Uterus (tissue), 4 donors: ENCODE results near the gene ZNF609. TPM values are rescaled to one million over a fixed set of nuclear protein-coding genes. Genes with fewer than 3 reads are reported as not detected.

Source experiments
- DNase-seq, 2 donors: peaks; one replicate each; pipeline ENCODE4 v3.0.0-alpha.2; 2019 to 2020
- H3K27ac ChIP-seq, 2 donors: fragments of 200-600 bp; sonication (generic); 1 replicate in 1 of 2; 2 replicates in 1 of 2; pipeline ENCODE4 v1.5.1; 2016 to 2018
- H3K27me3 ChIP-seq, 2 donors: fragments of 200-600 bp; sonication (generic); one replicate each; pipeline ENCODE4 v1.5.1; 2018 to 2019; ENCODE audit warnings: control low read depth in 1 of 2
- H3K36me3 ChIP-seq, 2 donors: fragments of 200-600 bp; sonication (generic); one replicate each; pipeline ENCODE4 v1.5.1; 2019; ENCODE audit warnings: control low read depth in 1 of 2
- H3K4me1 ChIP-seq, 2 donors: fragments of 200-600 bp; sonication (generic); one replicate each; pipeline ENCODE4 v1.5.1; 2018 to 2019; ENCODE audit warnings: control low read depth in 1 of 2
- H3K4me3 ChIP-seq, 2 donors: fragments of 200-600 bp; sonication (generic); 1 replicate in 1 of 2; 2 replicates in 1 of 2; pipeline ENCODE4 v1.5.1; 2018 to 2019; ENCODE audit warnings: mild to moderate bottlenecking in 1 of 2
- H3K9me3 ChIP-seq, 2 donors: fragments of 200-600 bp; sonication (generic); one replicate each; pipeline ENCODE4 v1.5.1; 2019; ENCODE audit warnings: control low read depth in 1 of 2
- CTCF ChIP-seq, 4 experiments: fragments of 200-600 bp in 2 of 4; fragments of 450-650 bp in 2 of 4; sonication (generic) in 2 of 4; IDR thresholded peaks; one replicate each; pipeline ENCODE4 v1.5.1; 2016 to 2019; ENCODE audit warnings: antibody characterized with exemption in 4 of 4, mild to moderate bottlenecking in 2 of 4, moderate library complexity in 1 of 4
- POLR2A ChIP-seq, 2 donors: fragments of 450-650 bp; IDR thresholded peaks; one replicate each; pipeline ENCODE4 v1.6.1; 2016; ENCODE audit warnings: antibody characterized with exemption in 2 of 2, mild to moderate bottlenecking in 1 of 2, moderate library complexity in 1 of 2
- intact Hi-C: fragments of 100-400 bp; cut with DNase I; formaldehyde crosslinking; loops from one replicate; pipeline ENCODE4 v1.15.1; 2023; ENCODE audit warnings: low total_unique reads
- total RNA-seq, 4 donors: library from RNA; depleted of rRNA in 3 of 4; stranded (reverse); fragments of >200 nt in 3 of 4; gene quantifications; one replicate each; pipeline versions ENCODE4 v1.1.0 to v1.2.4, GENCODE V29; 2014 to 2023
- donor health status: DM: yes; HTN: yes; CAD: no.

The ZNF609 gene
- 10 to 100 TPM; 12.4 to 59.6 (median 26.1) TPM for total RNA-seq

GRCh38 chr15:64460206-64460723 lies at the start of gene ZNF609:
Gene ZNF609 (plus strand): TSS chr15:64460578. CDS start chr15:64499420, 38,842 bp downstream.
- DNase-seq, result peak; percentile 94 to 97
- H3K36me3 ChIP-seq, result no peaks in the 10 kb centered on the region
- peaks cover 9 to 27% of the 10 kb centered on the region in 2 donors for H3K4me1 ChIP-seq
- H3K9me3 ChIP-seq, result no peaks in the 10 kb centered on the region
- TF ChIP-seq CTCF (IDR thresholded peaks at IDR 0.05) (peak in 2 of 4 experiments; percentile 41 to 58), POLR2A (IDR thresholded peaks at IDR 0.05) (peak; percentile 17 to 91)
- intact Hi-C loops, result no loop called here
- H3K27me3 ChIP-seq, result no peaks in the 10 kb centered on the region
- peak within 1 kb of the TSS; percentile 53 to 96 for H3K4me3 ChIP-seq
- peak within 1 kb of the TSS; percentile 92 to 98 for H3K27ac ChIP-seq

DNA sequence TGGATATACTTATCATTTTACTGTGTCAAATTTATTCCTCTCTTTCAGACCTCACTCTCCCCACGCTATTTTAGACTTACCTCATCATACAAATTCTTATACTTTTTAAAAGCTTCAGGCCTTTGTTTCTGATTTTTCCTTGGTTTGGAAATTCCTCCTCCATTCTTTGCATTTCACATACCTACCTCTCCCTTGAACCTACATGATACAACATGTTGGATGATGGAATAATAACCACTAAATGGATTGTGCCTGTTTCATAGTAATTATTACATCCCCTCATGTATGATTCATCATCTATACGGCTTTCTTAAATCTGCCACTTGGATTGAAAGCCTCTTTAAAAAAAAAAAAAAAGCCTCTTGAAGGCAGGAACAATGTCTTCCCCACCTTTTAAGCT lies 48.2 kb upstream of the ZNF609 start:
- no peaks in the 10 kb centered on the region for H3K27me3 ChIP-seq
- H3K27ac ChIP-seq, result no peak overlapping the region
- intact Hi-C loops, result no loop called here
- DNase-seq, result no peak
- H3K9me3 ChIP-seq, result no peaks in the 10 kb centered on the region
- no peaks in the 10 kb centered on the region for H3K4me1 ChIP-seq
- TF ChIP-seq CTCF (IDR thresholded peaks at IDR 0.05), result no peak
- TF ChIP-seq POLR2A (IDR thresholded peaks at IDR 0.05), result no peak
- no peak overlapping the region for H3K4me3 ChIP-seq
- no peaks in the 10 kb centered on the region for H3K36me3 ChIP-seq

DNA sequence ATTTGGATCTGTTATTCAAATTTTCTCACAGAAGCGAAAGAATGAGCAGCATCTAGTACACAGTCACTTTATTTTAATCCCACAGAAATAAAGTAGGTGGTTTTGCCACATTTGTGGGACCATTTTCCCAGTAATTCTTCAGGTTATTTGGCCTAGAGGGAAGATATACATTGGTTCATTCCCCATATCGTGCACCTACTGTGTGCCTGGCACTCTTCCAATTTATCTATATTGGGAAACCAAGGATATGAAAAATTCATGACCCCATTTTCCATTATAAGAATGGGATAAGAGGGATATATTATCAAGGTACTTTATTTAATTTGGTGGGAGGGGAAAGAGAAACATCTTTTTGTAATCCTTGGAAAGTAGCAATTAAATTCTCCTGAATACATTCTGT lies 37.7 kb upstream of the ZNF609 start:
- Histone ChIP-seq H3K36me3 (peaks cover 0 to 2% of the 10 kb centered on the region in 2 donors), H3K4me3 (no peak overlapping the region), H3K4me1 (no peaks in the 10 kb centered on the region), H3K9me3 (no peaks in the 10 kb centered on the region), H3K27ac (no peak overlapping the region), H3K27me3 (no peaks in the 10 kb centered on the region)
- TF ChIP-seq POLR2A (IDR thresholded peaks at IDR 0.05) (no peak), CTCF (IDR thresholded peaks at IDR 0.05) (no peak)
- intact Hi-C loops, result no loop called here
- no peak for DNase-seq

DNA sequence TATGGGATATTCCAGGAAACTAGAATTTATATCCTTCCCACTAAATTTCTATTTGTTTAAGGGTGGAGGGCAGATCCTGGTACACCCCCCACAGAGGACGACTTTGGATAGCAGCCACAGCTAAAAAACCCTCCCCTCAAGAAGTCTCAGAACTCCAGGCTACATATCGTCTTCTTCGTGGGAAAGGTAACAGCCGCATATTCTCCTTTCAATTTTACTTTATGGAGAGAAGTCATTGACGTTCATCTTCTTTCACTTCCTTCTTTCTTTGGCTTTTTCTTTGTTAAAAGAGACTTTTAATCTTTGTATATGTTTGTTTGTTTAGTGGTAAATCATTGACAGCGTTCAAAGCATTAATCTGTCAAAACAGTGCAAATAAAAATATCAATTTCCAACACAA lies 36.4 kb upstream of the ZNF609 start:
- no peak for DNase-seq
- TF ChIP-seq POLR2A (IDR thresholded peaks at IDR 0.05) (no peak), CTCF (IDR thresholded peaks at IDR 0.05) (no peak)
- Histone ChIP-seq H3K27ac (no peak overlapping the region), H3K9me3 (no peaks in the 10 kb centered on the region), H3K4me3 (no peak overlapping the region), H3K27me3 (no peaks in the 10 kb centered on the region), H3K4me1 (no peaks in the 10 kb centered on the region), H3K36me3 (peaks cover 0 to 2% of the 10 kb centered on the region in 2 donors)
- intact Hi-C loops, result no loop called here

DNA sequence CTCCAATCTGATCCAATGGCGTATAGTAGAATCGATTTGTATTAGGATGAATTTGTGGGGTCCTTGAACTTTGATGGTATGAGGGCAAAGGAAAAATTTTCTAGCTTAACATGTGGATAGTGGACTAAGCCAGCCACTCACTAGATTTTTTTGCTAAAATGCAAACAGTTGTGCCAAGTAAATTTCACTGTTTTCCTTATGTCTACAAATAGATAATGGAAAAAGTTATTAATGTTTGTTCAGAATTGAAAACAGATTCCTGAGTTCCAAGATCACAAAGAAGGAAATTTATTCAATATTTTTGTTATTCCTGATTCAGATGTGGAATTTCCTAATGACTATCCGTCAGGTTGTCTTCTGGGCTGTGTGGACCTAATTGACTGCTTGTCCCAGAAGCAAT lies 35.2 kb upstream of the ZNF609 start:
- H3K4me1 ChIP-seq, result peaks cover 0 to 5% of the 10 kb centered on the region in 2 donors
- TF ChIP-seq POLR2A (IDR thresholded peaks at IDR 0.05) (no peak), CTCF (IDR thresholded peaks at IDR 0.05) (no peak)
- H3K36me3 ChIP-seq, result peaks cover 0 to 2% of the 10 kb centered on the region in 2 donors
- DNase-seq, result no peak
- no peaks in the 10 kb centered on the region for H3K27me3 ChIP-seq
- H3K9me3 ChIP-seq, result no peaks in the 10 kb centered on the region
- no peak overlapping the region for H3K27ac ChIP-seq
- H3K4me3 ChIP-seq, result no peak overlapping the region
- intact Hi-C loops, result loop anchor here (5.0 kb wide), 1 partner anchor 257 kb away; no protein-coding TSS in a partner anchor
